Smooth muscle cell (in vitro differentiated cells): Measurements from ENCODE around the gene DHX58. TPM values are rescaled to one million over a fixed set of nuclear protein-coding genes. Genes with fewer than 3 reads are reported as not detected.

Experiments used
- DNase-seq: peaks from one replicate; lab custom pipeline; 2025; ENCODE audit not compliant: unreplicated experiment; lab: John Stamatoyannopoulos, UW
- H2AFZ ChIP-seq: fragments of 200-600 bp; sonication (generic); 2 replicates; pipeline ENCODE4 v1.6.0; 2016; ENCODE audit warnings: antibody characterized with exemption, low read depth, mild to moderate bottlenecking
- H3F3A ChIP-seq: fragments of 200-600 bp; sonication (generic); 2 replicates; pipeline ENCODE4 v1.6.0; 2017; ENCODE audit warnings: antibody characterized with exemption, low read depth
- H3K27ac ChIP-seq: fragments of 200-600 bp; sonication (generic); 2 replicates; pipeline ENCODE4 v1.5.1; 2016; ENCODE audit warnings: low read depth, mild to moderate bottlenecking
- H3K27me3 ChIP-seq: fragments of 200-600 bp; sonication (generic); 2 replicates; pipeline ENCODE4 v1.6.1; 2016; ENCODE audit warnings: low read depth, mild to moderate bottlenecking
- H3K36me3 ChIP-seq: fragments of 200-600 bp; sonication (generic); 2 replicates; pipeline ENCODE4 v1.5.1; 2016; ENCODE audit warnings: low read depth
- H3K4me1 ChIP-seq: fragments of 200-600 bp; sonication (generic); 2 replicates; pipeline ENCODE4 v1.5.1; 2016; ENCODE audit warnings: low read depth
- H3K4me2 ChIP-seq: fragments of 200-600 bp; sonication (generic); 2 replicates; pipeline ENCODE4 v1.6.0; 2016; ENCODE audit warnings: mild to moderate bottlenecking
- H3K4me3 ChIP-seq: fragments of 200-600 bp; sonication (generic); 2 replicates; pipeline ENCODE4 v1.5.1; 2016; ENCODE audit warnings: mild to moderate bottlenecking
- H3K79me2 ChIP-seq: fragments of 200-600 bp; sonication (generic); 2 replicates; pipeline ENCODE4 v1.6.0; 2016; ENCODE audit warnings: low read depth, mild to moderate bottlenecking
- H3K9ac ChIP-seq: fragments of 200-600 bp; sonication (generic); 2 replicates; pipeline ENCODE4 v1.6.0; 2016; ENCODE audit warnings: low read depth
- H3K9me3 ChIP-seq: fragments of 200-600 bp; sonication (generic); replicated peaks from 2 replicates; pipeline ENCODE4 v1.5.1; 2016; ENCODE audit warnings: low read depth
- H4K20me1 ChIP-seq: fragments of 200-600 bp; sonication (generic); 2 replicates; pipeline ENCODE4 v1.6.0; 2016; ENCODE audit warnings: low read depth
- WGBS: methylation state at CpG from one replicate; pipeline ENCODE4 v1.1.7; 2016; ENCODE audit warnings: low lambda C conversion rate; 5-methylcytosine and 5-hydroxymethylcytosine counted together
- polyA plus RNA-seq: library from polyadenylated mRNA; unstranded; fragments of >200 nt; fragmentation: Nextera tagmentation; extraction: Ambion mirVana; gene quantifications from 2 replicates; pipeline ENCODE4 v1.2.1, GENCODE V29; 2016
- total RNA-seq: library from RNA; depleted of rRNA; stranded (reverse); fragments of >200 nt; gene quantifications from 2 replicates; pipeline ENCODE4 v1.2.3, GENCODE V29; 2014
- TF ChIP-seq, protein P1 (sequence below): fragments of 200-600 bp; sonication (generic); IDR thresholded peaks from 2 replicates; pipeline ENCODE4 v1.5.1; 2017; ENCODE audit warnings: borderline replicate concordance, mild to moderate bottlenecking, antibody characterized with exemption; ENCODE audit not compliant: insufficient read depth, poor library complexity, severe bottlenecking

Gene DHX58
- total and polyA plus RNA-seq, 2 experiments from 2014 or later, result 1.0 TPM; not detected in 1

DNA sequence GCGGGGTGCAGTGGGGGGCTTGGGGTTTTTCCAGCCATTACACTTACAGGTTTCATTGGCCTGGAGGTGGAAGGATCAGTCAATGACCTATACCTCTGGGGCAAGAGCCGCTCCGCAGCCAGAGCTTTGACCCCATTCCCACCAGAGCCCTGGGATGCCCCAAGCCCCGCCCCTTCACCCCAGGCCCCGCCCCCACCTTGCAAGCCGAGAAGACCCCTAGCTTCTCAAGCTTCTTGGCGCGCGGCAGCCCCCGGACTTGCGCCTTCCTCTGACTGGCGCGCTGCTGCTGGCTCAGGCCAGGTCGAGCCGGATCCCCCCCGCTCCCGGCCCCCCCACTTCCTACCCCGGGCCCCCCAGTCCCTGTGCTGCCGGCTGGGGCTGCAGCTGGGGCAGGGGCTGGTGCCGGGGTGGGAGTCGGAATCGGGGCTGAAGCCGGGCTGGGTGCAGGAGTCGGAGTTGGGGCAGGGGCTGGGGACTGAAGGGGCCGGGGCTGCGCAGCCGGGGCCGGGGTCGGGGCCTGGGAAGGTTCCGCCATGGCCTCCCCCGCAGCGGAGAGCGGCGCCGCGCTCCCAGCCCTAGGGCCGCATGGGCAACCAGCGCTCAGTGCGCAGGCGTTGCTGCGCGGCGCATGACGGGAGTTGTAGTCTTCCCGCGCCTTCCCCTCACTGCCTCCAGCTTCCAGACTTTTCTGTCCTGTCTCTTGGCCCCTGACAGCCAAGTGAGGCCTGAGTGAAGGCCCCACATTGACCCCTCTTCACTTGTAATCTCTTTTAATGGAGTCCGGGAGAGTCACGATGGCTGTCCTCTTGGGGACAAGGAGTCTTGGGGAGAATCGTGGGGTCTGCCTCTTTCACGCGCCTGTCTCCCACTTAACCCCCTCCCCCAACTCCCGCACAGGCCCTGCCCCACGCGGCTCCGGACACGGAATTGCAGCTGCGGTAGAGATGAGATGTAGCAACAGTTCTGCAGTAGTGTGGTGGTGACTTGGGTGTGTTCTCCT is 8.6 kb upstream of the DHX58 start, which contains the start of gene KAT2A:
KAT2A (minus strand) TSS at position 598 of the 1,000 bp plus-strand sequence; CDS start at position 535, 63 bp downstream.
- no peaks in the 10 kb centered on the region for H3K27me3 ChIP-seq
- 28% methylated on average over 26 of the region's 57 CpGs for WGBS
- H2AFZ ChIP-seq, result no peak within 1 kb of the TSS
- H3F3A ChIP-seq, result no peaks in the 10 kb centered on the region
- no peak within 1 kb of the TSS for H3K27ac ChIP-seq
- H3K4me3 ChIP-seq, result peak within 1 kb of the TSS; percentile 98
- H3K36me3 ChIP-seq, result no peaks in the 10 kb centered on the region
- H3K9ac ChIP-seq, result no peak within 1 kb of the TSS
- TF ChIP-seq, protein P1, sequence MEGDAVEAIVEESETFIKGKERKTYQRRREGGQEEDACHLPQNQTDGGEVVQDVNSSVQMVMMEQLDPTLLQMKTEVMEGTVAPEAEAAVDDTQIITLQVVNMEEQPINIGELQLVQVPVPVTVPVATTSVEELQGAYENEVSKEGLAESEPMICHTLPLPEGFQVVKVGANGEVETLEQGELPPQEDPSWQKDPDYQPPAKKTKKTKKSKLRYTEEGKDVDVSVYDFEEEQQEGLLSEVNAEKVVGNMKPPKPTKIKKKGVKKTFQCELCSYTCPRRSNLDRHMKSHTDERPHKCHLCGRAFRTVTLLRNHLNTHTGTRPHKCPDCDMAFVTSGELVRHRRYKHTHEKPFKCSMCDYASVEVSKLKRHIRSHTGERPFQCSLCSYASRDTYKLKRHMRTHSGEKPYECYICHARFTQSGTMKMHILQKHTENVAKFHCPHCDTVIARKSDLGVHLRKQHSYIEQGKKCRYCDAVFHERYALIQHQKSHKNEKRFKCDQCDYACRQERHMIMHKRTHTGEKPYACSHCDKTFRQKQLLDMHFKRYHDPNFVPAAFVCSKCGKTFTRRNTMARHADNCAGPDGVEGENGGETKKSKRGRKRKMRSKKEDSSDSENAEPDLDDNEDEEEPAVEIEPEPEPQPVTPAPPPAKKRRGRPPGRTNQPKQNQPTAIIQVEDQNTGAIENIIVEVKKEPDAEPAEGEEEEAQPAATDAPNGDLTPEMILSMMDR, result no peak
- H3K79me2 ChIP-seq, result no peaks in the 10 kb centered on the region
- H3K4me1 ChIP-seq, result peaks cover 3% of the 10 kb centered on the region
- no peaks in the 10 kb centered on the region for H4K20me1 ChIP-seq
- peak within 1 kb of the TSS; percentile 100 for H3K4me2 ChIP-seq
- peak; percentile 28 for DNase-seq
- no peaks in the 10 kb centered on the region for H3K9me3 ChIP-seq

DNA sequence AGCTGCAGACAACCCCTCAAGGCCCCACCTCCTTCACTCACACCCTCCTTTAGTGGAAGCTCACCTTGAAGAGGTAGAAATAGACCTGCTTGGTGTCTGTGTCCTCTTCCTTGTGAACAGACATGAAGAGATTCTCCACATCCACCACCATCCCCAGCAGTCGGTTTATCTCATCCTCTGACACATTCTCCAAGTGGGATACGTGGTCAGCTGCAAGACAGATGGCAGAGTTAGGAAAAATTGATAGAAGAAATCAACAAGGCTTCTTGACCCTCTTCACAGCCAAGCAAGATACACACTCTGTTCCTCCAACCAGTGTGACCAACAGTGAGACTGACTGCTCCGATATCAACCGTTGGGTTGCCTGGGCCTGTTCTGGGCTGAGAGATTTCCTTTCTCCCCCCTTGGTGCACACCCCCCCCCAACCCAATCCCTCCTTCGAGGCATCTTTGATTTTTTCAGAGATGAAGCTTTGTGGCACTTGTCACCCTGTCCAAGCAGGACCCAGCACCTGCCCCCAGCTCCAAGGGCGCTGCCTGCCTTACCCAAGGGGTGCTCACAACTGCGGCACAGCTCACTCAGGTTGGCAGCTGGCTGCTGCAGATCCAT is 7.8 kb upstream of the DHX58 start:
- H3K4me2 ChIP-seq, result peak overlapping the region; percentile 100
- no peak overlapping the region for H3K9ac ChIP-seq
- no peak overlapping the region for H2AFZ ChIP-seq
- TF ChIP-seq, protein P1, result no peak
- no peaks in the 10 kb centered on the region for H3K9me3 ChIP-seq
- H4K20me1 ChIP-seq, result no peaks in the 10 kb centered on the region
- H3F3A ChIP-seq, result no peaks in the 10 kb centered on the region
- WGBS, result 83% methylated on average over 7 of the region's 7 CpGs
- H3K4me1 ChIP-seq, result peaks cover 3% of the 10 kb centered on the region
- no peaks in the 10 kb centered on the region for H3K36me3 ChIP-seq
- no peak for DNase-seq
- H3K27ac ChIP-seq, result no peak overlapping the region
- peak overlapping the region; percentile 98 for H3K4me3 ChIP-seq
- H3K79me2 ChIP-seq, result no peaks in the 10 kb centered on the region
- H3K27me3 ChIP-seq, result no peaks in the 10 kb centered on the region

DNA sequence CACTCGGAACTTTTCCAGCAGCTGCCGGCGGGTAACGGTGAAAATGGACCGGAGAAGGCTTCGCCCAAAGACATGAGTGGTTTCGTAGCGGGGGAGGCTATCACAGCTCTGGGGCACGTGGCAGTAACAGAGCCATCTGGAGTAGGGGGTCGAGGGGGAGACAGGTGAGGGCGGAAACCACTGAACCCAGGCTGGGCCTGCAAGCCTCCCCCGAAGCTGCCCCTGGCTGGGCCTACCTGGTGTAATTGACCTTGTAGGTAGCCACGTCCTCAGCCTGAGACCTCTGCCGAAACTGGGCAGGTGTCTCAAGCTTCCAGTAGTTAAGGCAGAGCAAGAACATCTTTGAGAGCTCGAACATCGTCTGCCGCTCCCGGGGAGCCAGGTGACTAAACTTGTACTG is 6.8 kb upstream of the DHX58 start:
- Histone ChIP-seq H3K9ac (no peak overlapping the region), H3K4me3 (no peak overlapping the region), H4K20me1 (no peaks in the 10 kb centered on the region), H3K36me3 (no peaks in the 10 kb centered on the region), H3K9me3 (no peaks in the 10 kb centered on the region), H3K4me2 (no peak overlapping the region), H3K27ac (no peak overlapping the region), H3K4me1 (peaks cover 3% of the 10 kb centered on the region), H3F3A (no peaks in the 10 kb centered on the region), H2AFZ (no peak overlapping the region), H3K79me2 (no peaks in the 10 kb centered on the region), H3K27me3 (no peaks in the 10 kb centered on the region)
- no peak for DNase-seq
- WGBS, result 96% methylated on average over 18 of the region's 18 CpGs
- TF ChIP-seq, protein P1, result no peak
